Endometrium (tissue), 2 donors: Measurements from ENCODE around the gene CLDN16.
A peak's percentile ranks its signal among the peaks of the same experiment; 100 is the strongest.

Experiments
- FAIRE-seq: peaks from 2 replicates; lab custom pipeline; 2012; peaks lifted over from hg19 to GRCh38; lab: Jason Lieb, UNC
- donor health status: control.
- donor health status: control.

The CLDN16 gene

DNA sequence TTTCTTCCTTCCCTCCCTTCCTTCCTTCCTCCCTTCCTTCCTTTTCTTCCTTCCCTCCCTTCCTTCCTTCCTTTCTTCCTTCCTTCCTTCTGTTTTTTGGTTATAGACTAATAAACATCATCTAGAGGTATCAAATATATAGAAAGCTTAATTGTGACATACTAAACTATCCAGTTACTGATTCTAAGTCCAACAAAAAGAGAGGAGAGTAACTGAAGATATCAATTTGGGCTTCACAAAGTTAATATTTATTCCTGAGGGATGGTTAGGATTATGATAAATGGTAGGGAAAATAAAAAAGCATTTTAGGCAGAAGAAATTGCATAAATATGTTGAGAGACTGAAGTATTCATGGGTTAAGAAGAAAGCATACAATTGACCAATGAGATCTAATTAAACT is 7.8 kb upstream of the CLDN16 start:
- FAIRE-seq = no peak

DNA sequence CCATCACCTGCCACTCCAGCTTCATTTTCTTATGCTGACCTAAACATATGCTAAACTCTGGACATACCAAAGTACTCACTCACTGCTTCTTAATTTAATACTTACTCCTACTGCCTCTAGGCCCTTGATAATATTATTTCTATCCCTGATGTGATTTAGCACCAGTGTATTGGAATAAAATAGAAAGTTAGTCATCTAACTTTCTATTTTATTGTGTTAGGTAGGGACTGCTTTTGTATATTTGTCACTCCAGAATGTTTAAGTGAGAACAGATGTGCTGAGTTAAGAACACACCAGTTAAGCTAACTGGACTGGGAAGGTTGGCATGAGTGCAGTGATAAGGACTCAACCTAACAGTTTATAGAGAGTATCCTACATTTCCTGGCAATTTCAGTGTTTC is 6.5 kb upstream of the CLDN16 start:
- no peak for FAIRE-seq

DNA sequence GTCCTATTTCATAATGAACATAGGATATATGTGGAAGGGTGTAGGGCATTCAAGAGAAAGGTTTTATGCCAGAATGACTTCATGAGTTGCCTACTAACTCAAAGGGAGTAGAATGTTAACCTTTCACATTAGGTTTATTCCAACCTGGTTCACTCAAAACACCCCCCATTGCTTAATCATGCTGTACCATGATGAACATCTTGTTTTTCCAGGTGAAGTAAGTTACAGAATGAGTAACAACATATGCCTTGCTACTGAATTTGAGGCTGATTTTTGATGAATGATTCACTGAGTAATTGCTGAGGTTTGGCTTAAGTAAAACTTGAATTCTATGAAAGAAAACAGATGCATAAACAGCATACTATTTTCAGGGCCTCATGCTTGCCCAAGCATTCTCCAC is 5.9 kb upstream of the CLDN16 start:
- FAIRE-seq = no peak

DNA sequence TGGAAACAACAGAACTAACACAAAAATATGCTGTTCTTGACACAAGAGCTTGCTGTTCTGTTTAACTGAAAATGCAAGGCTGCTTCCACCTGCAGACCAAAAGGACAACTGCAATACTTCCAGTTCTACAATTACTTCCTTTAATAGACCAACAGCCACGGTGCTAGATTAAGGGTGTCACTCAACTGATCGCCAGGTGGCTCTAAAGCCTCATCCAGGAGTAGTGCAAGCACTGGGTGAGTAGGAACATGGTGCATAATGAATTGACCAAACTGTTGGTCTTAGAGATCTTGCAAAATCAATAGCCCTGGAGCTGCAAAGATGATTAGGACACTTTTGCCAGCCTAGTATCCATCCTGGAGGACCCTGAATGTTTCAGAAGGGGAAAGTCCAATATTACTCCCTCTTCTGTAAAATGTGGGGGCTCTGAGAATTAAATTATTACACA is 3.6 kb upstream of the CLDN16 start:
- FAIRE-seq = no peak

DNA sequence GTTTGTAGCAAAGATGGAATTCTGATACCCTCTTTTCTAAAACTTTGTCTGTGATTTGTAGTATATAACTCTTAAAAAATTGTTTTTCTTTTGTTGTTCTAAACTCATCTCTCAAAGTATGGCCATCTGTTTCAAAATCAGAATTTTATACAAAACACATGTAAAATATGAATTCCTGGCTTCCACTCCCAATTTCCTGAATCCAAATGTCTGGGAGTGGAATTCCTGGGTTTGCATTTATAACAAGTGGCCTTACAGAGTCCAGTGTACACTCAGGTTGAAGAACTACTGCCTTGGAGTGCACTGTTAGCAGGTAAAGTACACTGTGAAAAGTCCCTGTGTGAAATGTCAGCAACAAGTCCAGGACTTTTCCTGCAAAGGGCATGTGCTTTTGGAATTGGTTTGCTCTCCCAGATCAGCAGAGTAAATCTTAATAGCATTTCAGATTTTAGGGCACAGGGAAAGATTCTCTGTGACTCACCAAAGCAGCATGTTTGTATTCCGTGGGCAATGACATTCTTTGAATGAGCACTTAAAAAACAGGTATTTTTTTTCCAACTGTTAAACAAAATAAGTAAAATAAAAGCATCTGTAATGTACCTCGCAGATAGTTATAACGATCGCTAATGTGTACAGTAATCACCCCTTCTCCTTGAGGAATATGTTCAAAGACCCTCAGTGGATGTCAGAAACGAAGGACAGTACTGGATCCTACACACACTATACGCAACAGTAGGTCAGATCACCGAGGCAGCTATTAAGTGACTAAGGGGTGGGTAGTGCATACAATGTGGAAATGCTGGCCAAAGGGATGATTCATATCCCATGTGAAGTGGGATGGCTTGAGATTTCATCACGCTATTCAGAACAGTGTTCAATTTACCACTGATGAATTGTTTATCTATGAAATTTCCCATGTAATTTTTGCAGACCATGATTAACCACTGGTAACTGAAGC is 2.0 kb upstream of the CLDN16 start:
- FAIRE-seq = no peak

DNA sequence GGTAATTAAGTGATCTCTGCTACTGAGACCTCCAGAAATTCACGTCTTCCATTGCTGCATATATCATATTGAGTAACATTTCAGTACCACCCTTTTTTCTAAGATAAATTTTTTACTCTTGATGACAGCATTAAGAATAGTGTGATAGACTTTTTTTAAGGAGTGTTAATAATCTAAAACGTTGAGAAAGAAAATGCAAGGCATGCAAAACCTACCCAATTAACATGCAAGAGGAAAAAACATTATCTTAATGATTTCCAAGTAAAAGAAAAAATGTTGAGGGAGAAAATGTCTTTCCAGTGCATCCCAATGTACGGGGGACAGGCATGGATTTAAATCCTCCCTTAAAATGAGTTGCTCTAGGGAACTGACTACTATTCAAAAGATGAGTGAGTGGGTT is 740 bp downstream of the CLDN16 start:
- FAIRE-seq = no peak

DNA sequence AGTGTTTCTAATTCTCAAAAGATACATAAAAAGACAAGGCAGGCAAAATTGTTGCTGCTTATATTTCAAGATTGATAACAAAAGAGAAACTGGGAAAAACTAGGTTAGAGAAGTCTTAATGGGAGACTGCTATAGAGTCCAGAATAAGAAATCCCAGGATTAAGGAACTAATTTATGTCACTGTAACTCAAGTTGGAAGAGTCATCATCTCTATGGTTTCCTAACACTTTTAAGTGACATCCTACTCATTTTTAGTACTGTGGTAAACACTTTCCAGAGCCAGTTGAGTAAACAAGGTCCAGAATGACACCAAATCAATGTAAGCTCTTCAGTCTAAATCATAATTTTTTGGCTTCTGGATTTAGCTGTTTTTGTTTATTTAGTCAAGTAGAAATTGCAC is 8.0 kb downstream of the CLDN16 start:
- no peak for FAIRE-seq

DNA sequence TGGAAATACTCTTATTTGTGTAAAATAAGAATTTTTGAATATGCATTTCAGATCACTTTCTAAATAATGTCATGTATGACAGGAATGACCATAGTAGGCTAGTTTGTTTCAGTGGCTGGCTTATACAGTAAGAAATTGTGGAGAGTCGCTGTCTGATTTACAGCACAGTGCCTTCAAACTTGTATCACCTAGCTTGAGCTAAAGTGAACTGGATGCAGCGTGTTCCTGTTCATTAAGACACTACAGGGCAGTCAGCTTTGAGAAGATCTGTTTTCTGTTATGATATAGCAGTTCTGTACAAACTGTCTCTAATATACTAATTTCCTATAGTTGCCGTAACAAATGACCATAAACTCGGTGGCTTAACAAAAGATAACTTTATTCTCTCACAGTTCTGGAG is 9.9 kb downstream of the CLDN16 start:
- no peak for FAIRE-seq

DNA sequence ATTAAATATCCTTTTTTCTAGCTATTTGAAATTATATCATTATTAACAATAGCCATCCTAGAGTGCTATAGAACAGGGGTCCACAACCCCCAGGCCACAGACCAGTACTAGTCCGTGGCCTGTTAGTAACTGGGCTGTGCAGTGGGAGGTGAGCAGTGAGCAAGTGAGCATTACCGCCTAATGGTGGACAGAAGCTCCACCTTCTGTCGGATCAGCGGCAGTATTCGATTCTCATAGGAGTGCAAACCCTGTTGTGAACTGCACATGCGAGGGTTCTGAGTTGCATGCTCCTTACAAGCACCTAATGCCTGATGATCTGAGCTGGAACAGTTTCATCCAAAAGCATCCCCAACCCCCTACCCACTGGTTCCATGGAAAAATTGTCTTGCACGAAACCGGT is 11.7 kb downstream of the CLDN16 start:
- no peak for FAIRE-seq

DNA sequence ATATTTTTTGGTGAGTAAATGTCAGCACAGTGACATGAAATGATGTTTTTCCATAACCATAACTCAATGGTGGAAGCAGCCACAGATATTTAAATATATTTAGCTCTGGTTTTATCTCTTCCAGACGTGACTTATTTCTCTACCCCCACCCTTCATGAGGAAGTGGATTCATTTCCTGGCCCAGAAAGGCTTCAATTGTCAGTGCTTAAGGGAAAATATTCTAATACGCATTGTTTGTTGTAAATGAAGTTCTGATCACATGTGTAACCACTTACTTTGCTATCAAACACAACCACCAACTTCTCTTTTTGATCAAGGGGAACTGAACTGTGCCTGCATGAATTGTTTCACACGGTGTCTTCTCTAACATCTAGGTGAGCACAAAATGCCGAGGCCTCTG is 14.0 kb downstream of the CLDN16 start:
- FAIRE-seq = no peak

DNA sequence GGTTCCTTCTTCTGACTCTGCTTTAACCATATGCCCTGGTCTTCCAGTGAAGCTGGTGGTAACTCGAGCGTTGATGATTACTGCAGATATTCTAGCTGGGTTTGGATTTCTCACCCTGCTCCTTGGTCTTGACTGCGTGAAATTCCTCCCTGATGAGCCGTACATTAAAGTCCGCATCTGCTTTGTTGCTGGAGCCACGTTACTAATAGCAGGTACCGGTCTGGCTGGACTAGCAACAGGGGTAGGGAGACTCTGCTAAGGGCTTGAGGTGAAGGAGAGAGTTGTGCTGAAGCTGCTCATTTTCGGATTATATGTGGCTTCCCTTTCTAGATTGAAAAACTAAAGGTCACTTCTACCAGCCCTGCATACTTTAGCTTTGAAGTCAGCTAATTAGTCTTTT is 16.8 kb downstream of the CLDN16 start:
- no peak for FAIRE-seq

DNA sequence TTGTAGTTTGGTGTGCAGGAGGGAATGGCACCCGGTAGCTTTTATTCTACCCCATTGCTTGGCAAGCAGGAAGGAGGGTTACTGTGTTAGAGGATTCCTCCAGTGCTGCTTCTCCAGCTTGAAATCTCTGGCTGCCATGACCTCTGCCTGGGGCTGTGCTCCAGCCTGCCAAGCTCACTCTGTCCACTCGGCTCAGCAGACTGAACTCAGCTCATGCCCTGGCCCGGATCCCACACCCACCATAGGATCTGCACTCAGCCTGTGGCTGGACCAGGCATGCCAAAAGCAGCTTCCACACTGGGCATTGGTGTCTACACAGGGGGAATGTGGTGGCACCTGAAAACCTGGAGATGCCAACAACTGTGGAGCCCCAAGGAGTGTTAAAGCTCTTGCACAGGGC is 26.3 kb downstream of the CLDN16 start:
- FAIRE-seq = no peak

DNA sequence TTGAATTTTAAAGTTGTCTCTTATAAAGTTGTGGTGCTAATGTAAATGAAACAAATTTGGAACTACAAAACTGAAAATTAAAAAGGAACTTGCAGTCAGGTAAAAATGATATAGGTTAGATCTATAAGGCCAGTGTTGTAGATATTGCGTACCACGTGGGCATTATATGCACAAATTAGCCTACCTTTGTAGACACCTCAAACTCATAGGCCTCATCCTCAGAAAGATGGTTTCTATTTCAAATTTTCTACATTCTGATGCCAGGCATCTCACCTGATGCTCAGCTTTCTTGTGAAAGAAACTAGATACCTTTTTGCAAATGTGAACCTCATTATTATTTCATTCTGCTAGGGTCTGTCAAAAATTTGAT is 36.1 kb downstream of the CLDN16 start:
- FAIRE-seq = no peak

DNA sequence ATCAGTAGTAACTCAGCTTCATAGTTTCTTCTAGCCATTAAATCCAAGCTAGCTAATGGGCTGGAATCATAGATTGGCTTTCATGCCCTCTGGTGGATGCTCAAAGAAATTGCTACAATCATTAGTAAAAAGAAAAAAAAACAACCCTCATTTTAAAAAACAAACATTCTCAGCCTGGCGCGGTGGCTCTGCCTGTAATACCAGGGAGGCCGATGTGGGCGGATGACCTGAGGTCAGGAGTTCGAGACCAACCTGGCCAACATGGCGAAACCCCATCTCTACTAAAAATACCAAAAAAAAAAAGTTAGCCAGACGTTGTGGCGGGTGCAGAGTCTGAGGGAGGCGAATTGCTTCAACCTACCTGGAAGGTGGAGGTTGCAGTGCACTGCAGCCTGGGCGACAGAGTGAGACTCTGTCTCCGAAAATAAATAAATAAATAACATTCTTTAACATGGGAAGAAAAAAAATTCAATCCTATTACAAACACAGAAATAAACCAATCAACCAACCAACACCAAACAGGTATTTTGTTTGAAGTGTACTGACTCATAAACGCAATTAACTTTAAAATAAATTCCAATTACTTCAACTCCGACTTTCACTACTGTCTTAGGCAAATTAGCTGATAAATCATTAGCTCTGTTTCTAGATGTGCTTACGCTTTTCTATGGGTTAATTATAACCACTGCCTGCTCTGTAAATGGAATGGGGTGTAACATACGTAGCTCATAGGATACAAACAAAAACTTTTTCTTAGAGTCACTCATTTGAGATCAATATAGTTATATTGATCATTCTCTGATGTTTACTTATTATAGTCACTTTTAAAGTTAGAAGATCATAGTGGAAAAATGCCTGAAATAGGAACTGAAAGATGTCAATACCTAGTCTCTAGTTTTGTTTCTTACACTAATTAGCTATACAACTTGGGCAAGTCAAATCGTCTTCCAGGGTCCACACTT is 36.8 kb downstream of the CLDN16 start:
- peak; percentile 92 for FAIRE-seq

DNA sequence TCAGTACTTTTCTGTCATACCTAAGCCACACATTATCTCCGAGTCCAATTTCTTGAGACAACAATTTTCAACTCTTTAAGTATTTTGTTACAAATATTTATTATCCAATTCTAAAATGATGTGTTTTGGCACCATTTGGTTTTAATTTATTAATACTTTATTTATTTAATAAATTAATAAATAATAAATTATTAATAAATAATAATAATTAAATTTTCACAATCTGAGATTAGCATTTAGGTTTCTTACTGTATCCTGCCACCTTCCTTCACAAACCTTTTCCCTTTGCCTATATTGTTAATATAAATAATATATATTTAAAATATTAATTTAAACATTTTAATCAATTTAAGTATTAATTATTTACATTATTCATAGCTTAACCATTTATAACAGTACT is 37.9 kb downstream of the CLDN16 start:
- FAIRE-seq = peak; percentile 60

DNA sequence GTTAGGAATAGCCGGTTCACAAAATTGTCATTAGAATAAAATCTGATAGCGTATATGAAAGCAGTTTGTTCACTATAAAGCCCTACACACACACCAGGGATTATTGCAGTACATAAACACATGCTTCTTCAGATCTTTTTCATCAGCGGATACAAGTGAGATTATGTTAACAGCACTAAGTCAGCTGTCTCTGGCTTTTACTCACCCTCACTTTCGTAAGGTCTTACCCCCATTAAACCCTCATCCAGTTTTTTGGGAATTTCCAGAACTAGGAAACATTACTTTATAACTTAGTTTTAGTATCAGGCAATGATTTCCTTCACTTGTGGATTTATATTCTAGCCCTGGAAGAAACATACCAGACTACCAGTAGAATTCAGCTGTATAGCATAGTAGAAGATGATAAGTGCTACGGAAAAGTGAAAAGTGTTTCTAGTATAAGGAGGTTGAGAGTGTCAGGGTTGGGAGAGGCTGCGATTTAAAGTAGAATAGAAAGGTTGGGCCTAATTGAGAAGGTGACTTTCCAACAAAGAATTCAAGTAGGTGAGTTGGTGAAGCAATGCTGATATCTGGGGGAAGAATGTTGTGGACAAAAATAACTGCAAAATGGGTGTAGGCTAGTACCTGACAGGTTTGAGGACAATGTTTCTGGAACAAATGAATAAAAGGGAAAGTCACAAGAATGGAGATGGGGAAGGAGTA is 39.0 kb downstream of the CLDN16 start:
- FAIRE-seq = no peak

DNA sequence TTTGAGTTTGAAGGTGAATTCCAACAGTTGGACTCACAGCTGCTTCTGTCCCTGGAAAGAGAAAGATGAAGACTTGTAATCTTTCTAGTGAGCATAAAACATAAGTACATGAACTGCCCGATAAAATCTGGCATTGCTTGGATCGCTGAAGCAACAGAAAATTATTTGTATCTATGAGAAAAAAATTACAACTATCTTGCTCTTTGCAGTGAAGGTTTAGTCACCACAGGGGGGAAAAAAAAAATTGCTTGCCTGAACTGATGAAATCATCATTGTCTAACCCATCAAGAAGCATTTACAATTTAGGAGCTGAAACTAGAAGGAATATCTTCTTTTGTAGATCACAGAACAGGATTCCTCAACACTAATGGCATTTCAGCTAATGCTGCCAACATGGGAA is 41.7 kb downstream of the CLDN16 start:
- no peak for FAIRE-seq

DNA sequence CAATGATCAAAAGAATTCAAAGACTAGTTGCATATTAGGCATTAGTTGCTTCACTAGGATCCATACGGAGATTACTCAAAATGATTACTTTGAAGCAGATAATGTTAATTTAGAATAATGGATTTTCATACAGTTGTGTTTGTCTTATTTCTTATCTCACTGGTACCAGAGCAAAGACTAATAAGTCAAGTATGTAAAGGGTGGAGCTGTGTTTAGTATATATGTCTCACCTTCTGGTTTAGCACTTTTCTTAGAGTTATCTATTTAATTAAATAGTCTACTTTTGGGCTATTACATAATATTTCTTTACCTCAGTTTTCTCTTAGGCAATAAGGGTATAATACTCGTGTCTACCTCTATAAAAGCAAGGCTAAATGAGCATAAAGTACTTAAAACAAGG is 42.9 kb downstream of the CLDN16 start:
- no peak for FAIRE-seq

DNA sequence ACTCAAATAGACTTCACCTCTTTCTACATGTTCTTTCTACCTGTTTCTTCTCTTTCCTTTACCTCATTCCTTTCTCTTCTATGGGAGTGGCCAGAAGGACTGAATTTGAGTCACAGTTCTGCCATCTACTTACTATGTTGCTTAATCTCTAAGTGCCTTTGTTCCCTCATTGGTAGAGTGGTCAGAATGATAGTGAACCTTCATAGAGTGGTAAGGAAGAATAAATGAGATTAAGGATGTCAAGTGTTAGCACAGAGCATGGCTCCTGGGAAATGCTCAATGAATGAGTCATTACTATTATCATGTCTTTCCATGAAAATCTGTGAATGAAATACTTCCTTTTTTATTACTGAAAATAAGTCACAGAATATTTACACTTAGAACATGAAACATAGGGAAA is 44.3 kb downstream of the CLDN16 start:
- no peak for FAIRE-seq

DNA sequence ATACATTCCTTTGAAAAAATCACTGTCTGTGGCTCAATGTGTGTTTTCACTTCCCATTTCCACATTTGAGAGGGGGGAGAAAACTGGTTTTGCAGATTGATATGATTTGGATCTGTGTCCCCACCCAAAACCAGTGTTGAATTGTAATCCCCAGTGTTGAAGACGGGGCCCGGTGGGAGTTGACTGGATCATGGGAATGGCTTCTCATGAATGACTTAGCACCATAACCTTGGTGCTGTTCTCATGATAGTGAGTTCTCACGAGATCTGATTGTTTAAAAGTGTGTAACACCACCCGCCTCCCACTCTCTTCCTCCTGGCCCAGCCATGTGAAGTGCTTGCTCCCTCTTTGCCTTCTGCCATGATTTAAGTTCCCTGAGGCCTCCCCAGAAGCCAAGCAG is 45.7 kb downstream of the CLDN16 start:
- FAIRE-seq = no peak

DNA sequence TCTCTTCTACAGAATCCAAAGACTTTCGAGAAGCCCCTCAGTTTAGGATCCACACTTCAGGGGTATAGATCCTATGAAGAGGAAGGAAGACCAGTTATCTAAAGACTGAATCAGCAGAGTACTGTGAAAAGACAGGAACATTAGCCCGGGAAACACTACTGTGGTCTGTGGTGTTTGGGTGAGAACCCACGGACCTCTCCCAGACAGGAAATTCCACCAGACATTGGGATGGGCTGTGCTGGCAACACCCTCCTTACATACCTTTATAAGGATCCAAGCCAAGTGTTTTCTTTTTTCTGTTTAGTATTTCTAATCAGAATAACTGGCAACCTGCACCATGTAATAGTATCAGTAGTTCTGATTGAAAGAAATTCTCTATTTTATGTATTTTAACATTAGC is 47.7 kb downstream of the CLDN16 start:
- no peak for FAIRE-seq

DNA sequence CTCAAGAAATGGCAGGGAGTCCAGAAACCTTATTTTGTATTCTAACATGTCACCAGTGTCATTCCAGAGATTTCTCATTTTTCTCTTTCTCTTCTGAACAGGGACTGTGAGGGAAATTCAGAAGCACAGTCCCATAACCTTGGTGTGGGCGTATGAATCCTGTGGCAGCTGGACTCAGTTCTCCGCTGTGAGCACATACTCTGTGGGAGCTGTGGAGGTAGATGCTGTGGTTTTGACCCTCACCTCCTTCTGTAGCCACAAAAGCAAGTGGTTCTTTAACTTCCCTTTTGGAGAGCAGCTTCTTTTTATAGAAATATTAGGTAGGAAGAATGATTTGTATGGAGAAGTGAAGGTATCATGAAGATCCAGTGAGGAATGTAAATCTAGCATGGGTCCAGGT is 48.4 kb downstream of the CLDN16 start:
- no peak for FAIRE-seq

DNA sequence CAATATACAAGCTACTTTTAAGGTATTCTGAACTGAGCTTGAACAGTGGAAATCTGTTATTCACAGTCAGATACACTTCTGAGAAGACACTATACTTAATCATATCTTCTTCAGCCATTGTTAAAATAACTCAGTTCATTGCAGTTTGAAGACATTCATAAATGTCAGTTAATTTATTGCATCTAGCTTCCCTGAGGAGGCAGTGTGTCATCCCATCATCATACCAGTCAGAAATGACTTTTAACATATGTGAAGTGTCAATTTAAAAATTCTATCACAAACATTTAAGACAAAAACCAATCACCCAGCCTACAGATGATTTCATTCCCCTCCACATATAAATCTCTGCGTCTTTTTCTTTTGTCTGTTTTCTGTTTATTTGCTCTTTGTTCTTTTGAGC is 54.3 kb downstream of the CLDN16 start:
- FAIRE-seq = no peak
